K562 (cell line): ENCODE data around the gene TGFBR3L. TPM values are rescaled to one million over a fixed set of nuclear protein-coding genes. Genes with fewer than 3 reads are reported as not detected.

Experiments
- ATF1 ChIP-seq, 2 experiments: fragments of 450-650 bp in 1 of 2; IDR thresholded peaks; 2 replicates each; pipeline ENCODE4 v1.6.1; 2016; ENCODE audit warnings: missing compliant biosample characterization in 1 of 2, missing genetic modification characterization in 1 of 2
- CREM ChIP-seq: IDR thresholded peaks from 2 replicates; pipeline ENCODE4 v1.6.1; 2014; ENCODE audit warnings: antibody characterized with exemption, low read depth
- CTCF ChIP-seq, 3 experiments: IDR thresholded peaks in 2 of 3; conservative IDR thresholded peaks in 1 of 3; 2 replicates each; pipeline ENCODE4 v1.5.1; 2011 to 2012; ENCODE audit warnings: low read length in 3 of 3, mild to moderate bottlenecking in 3 of 3, control low read depth in 2 of 3, improper control_type of control experiment in 1 of 3, inconsistent platforms in 1 of 3, low read depth in 1 of 3, mixed read lengths in 1 of 3, moderate library complexity in 1 of 3; ENCODE audit not compliant: insufficient read depth in 2 of 3
- EHMT2 ChIP-seq: fragments of 450-650 bp; IDR thresholded peaks from 2 replicates; pipeline ENCODE4 v1.6.1; 2018; ENCODE audit warnings: antibody characterized with exemption
- ETS2 ChIP-seq: IDR thresholded peaks from 2 replicates; pipeline ENCODE4 v1.6.1; 2016; ENCODE audit warnings: borderline replicate concordance, missing genetic modification characterization, mild to moderate bottlenecking, moderate library complexity, missing compliant biosample characterization; ENCODE audit not compliant: poor library complexity, severe bottlenecking
- HCFC1 ChIP-seq: IDR thresholded peaks from 2 replicates; pipeline ENCODE4 v1.6.1; 2012; ENCODE audit warnings: low read depth, low read length, improper control_type of control experiment
- HOMEZ ChIP-seq: fragments of 250-450 bp; sonication (Bioruptor Pico); IDR thresholded peaks from 2 replicates; pipeline ENCODE4 v1.4.0; 2020; ENCODE audit warnings: mild to moderate bottlenecking, moderate library complexity
- KDM4B ChIP-seq, 2 experiments: fragments of 450-650 bp in 1 of 2; sonication (generic) in 1 of 2; IDR thresholded peaks; 2 replicates each; pipeline ENCODE4 v1.6.1; 2016 to 2017; ENCODE audit warnings: borderline replicate concordance in 2 of 2, antibody characterized with exemption in 1 of 2, low read depth in 1 of 2, mild to moderate bottlenecking in 1 of 2
- MTA1 ChIP-seq: fragments of 450-650 bp; IDR thresholded peaks from 2 replicates; pipeline ENCODE4 v1.6.1; 2017; ENCODE audit warnings: borderline replicate concordance
- RAD51 ChIP-seq: fragments of 450-650 bp; IDR thresholded peaks from 2 replicates; pipeline ENCODE4 v1.7.1; 2016; ENCODE audit warnings: low read depth, mild to moderate bottlenecking, borderline replicate concordance
- SETDB1 ChIP-seq: IDR thresholded peaks from one replicate; pipeline ENCODE4 v1.6.1; 2012; ENCODE audit warnings: low read length, control low read depth, inconsistent platforms
- SMAD2 ChIP-seq: fragments of 150-350 bp; IDR thresholded peaks from 2 replicates; pipeline ENCODE4 v1.6.1; 2014; ENCODE audit warnings: low read depth, mild to moderate bottlenecking, low read length
- SOX6 ChIP-seq: fragments of 450-650 bp; IDR thresholded peaks from 2 replicates; pipeline ENCODE4 v1.6.1; 2014; ENCODE audit warnings: mild to moderate bottlenecking
- SREBF1 ChIP-seq: fragments of 150-350 bp; IDR thresholded peaks from 2 replicates; pipeline ENCODE4 v1.6.1; 2014; ENCODE audit warnings: antibody characterized with exemption, low read depth, low read length, borderline replicate concordance
- TARDBP ChIP-seq: fragments of 450-650 bp; IDR thresholded peaks from 2 replicates; pipeline ENCODE4 v1.6.1; 2016
- TEAD4 ChIP-seq, 2 experiments: sonication (generic) in 1 of 2; formaldehyde crosslinking in 1 of 2; IDR thresholded peaks; 2 replicates each; pipeline versions ENCODE4 v1.6.1 to v1.8.0; 2012 to 2022; ENCODE audit warnings: borderline replicate concordance in 1 of 2, inconsistent platforms in 1 of 2, low read length in 1 of 2, mild to moderate bottlenecking in 1 of 2, missing genetic modification reagents in 1 of 2
- TRIM28 ChIP-seq: fragments of 450-650 bp; IDR thresholded peaks from 2 replicates; pipeline ENCODE4 v1.6.1; 2017
- USF2 ChIP-seq: sonication (generic); formaldehyde crosslinking; IDR thresholded peaks from 2 replicates; pipeline ENCODE4 v1.5.0; 2020; ENCODE audit warnings: missing genetic modification reagents
- YY1 ChIP-seq, 3 experiments: IDR thresholded peaks; 2 replicates each; pipeline ENCODE4 v1.6.1; 2011; ENCODE audit warnings: low read length in 2 of 3, mild to moderate bottlenecking in 2 of 3, moderate library complexity in 2 of 3, borderline replicate concordance in 1 of 3, control low read depth in 1 of 3, low read depth in 1 of 3; ENCODE audit not compliant: insufficient read depth in 3 of 3, insufficient replicate concordance in 2 of 3, control insufficient read depth in 1 of 3, insufficient read length in 1 of 3; ENCODE audit errors: extremely low read depth in 1 of 3
- ZNF224 ChIP-seq: sonication (generic); formaldehyde crosslinking; IDR thresholded peaks from 2 replicates; pipeline ENCODE4 v1.8.0; 2022; ENCODE audit warnings: mild to moderate bottlenecking, missing genetic modification reagents
- ZNF253 ChIP-seq: fragments of 250-450 bp; sonication (Bioruptor Pico); conservative IDR thresholded peaks from 2 replicates; pipeline ENCODE4 v1.6.1; 2021; ENCODE audit warnings: mild to moderate bottlenecking
- ZNF311 ChIP-seq: fragments of 250-450 bp; sonication (Bioruptor Pico); IDR thresholded peaks from 2 replicates; pipeline ENCODE4 v1.4.0; 2020; ENCODE audit warnings: mild to moderate bottlenecking, moderate library complexity
- ZNF696 ChIP-seq: fragments of 250-450 bp; sonication (Bioruptor Pico); conservative IDR thresholded peaks from 2 replicates; pipeline ENCODE4 v1.4.0; 2020; ENCODE audit warnings: mild to moderate bottlenecking, moderate library complexity
- polyA plus RNA-seq, 8 experiments: library from polyadenylated mRNA; depleted of rRNA in 4 of 8; stranded (reverse) in 5 of 8; unstranded in 3 of 8; fragments of >200 nt; fragmentation: Nextera tagmentation in 2 of 8; fragmentation: Illumina TruSeq in 1 of 8; extraction: Ambion mirVana in 2 of 8; extraction: Trizol in 1 of 8; gene quantifications; 2 replicates each; pipeline versions ENCODE4 v1.2.1 to v1.2.3, GENCODE V29; 2011 to 2014; ENCODE audit warnings: inconsistent platforms in 1 of 8, missing spikeins in 1 of 8
- total RNA-seq, 7 experiments: library from RNA; depleted of rRNA in 6 of 7; stranded (reverse); fragments of >200 nt in 6 of 7; fragmentation: Illumina TruSeq in 2 of 7; extraction: Trizol in 2 of 7; gene quantifications; 2 replicates each; pipeline versions ENCODE4 v1.2.1 to v1.2.3, GENCODE V29; 2011 to 2021; ENCODE audit warnings: low replicate concordance in 1 of 7

Gene TGFBR3L
- total and polyA plus RNA-seq, 9 of the 15 experiments (the other 6 are each of a cell fraction or from before 2014, with no cell fraction given): not detected

DNA sequence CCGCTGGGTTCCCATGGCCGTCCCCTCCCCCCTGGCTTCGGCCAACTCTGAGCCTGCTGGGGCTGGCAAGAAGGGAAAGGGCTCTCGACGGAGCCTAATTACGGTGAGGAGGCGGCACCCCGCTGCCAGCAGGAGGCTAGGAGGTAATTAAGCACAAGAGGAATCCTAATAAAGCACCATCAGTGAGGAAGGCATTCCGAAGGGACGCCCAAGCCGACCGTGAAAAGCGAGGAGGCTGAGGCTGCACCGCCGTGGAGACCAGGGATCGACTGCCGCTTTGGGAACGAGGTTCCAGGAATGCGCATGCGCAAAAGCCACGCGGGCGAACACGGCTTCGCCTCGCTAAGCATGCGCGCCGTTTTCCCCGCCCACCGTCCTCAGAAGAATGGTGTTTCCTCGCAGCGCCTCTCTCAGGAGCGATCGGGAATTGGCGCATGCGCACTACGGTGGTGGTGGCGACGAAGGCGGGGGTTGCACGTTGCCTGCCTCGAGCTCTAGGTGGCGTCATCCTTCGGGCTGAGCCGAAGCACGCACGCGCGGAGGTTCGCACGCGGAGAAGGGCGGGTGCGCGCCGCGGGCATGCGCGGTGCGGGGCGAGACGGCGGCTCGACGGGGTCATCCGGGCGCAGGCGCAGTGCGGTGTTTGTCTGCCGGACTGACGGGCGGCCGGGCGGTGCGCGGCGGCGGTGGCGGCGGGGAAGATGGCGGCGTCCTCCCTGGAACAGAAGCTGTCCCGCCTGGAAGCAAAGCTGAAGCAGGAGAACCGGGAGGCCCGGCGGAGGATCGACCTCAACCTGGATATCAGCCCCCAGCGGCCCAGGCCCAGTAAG is 11.2 kb upstream of the TGFBR3L start, which contains the start of gene MAP2K7 (continued):
- no peak for TF ChIP-seq TEAD4 (IDR thresholded peaks at IDR 0.05; ENCODE audit: low read length)
- TF ChIP-seq TEAD4 (CRISPR knock-in tag; IDR thresholded peaks at IDR 0.05; ENCODE audit: borderline replicate concordance): 0 out of 2 replicates have a peak, but pooled peaks have one; percentile 43
- TF ChIP-seq KDM4B (IDR thresholded peaks at IDR 0.05; ENCODE audit: borderline replicate concordance in 2 of 2, low read depth in 1 of 2): 0 out of 4 replicates have a peak, but pooled peaks of 1 of the 2 experiments have one; percentile 41
- TF ChIP-seq CREM: peak; percentile 92
- no peak for TF ChIP-seq TARDBP
- TF ChIP-seq YY1 (IDR thresholded peaks at IDR 0.05; ENCODE audit: borderline replicate concordance in 1 of 3, control insufficient read depth in 1 of 3, extremely low read depth in 1 of 3, insufficient read depth in 3 of 3, insufficient read length in 1 of 3, insufficient replicate concordance in 2 of 3, low read depth in 1 of 3, low read length in 2 of 3): peak; percentile 83 to 92 (median 91)
- no peak; the same call in 1 of the 2 replicates for TF ChIP-seq USF2 (CRISPR knock-in tag)
- no peak for TF ChIP-seq SMAD2
- peak; percentile 73 for TF ChIP-seq HCFC1
- TF ChIP-seq SOX6: peak; percentile 59
- TF ChIP-seq MTA1: no peak
- TF ChIP-seq ATF1 (CRISPR knock-in tag; IDR thresholded peaks at IDR 0.05): no peak
- peak; percentile 61 for TF ChIP-seq ATF1 (tag; IDR thresholded peaks at IDR 0.05)
- no peak for TF ChIP-seq EHMT2
- TF ChIP-seq CTCF (IDR thresholded peaks at IDR 0.05 in 2 of 3, conservative IDR thresholded peaks at IDR 0.05 in 1 of 3; ENCODE audit: insufficient read depth in 2 of 3, low read depth in 1 of 3, low read length in 3 of 3): peak; percentile 87 to 97 (median 96)
- TF ChIP-seq SETDB1: no peak
- no peak for TF ChIP-seq ZNF253 (CRISPR knock-in tag)
- TF ChIP-seq SREBF1: no peak
- no peak for TF ChIP-seq ZNF311
- TF ChIP-seq TRIM28: no peak
- TF ChIP-seq ETS2: no peak
- TF ChIP-seq ZNF696 (CRISPR knock-in tag): no peak
- no peak for TF ChIP-seq HOMEZ
- TF ChIP-seq RAD51: no peak
- TF ChIP-seq ZNF224 (CRISPR knock-in tag): no peak
